Suprapubic skin (tissue), 3 donors: ENCODE data around the gene COL5A1.

ENCODE experiments used
- POLR2AphosphoS5 ChIP-seq, 3 donors: sonication (generic); formaldehyde crosslinking; IDR thresholded peaks; one replicate each; pipeline ENCODE4 v1.6.1; 2017; ENCODE audit warnings: antibody characterized with exemption in 3 of 3
- TF ChIP-seq, protein P1 (sequence below), 2 donors: fragments of 200-600 bp in 1 of 2; fragments of 450-650 bp in 1 of 2; sonication (generic) in 1 of 2; IDR thresholded peaks; one replicate each; pipeline ENCODE4 v1.5.1; 2016 to 2019; ENCODE audit warnings: antibody characterized with exemption in 2 of 2, mild to moderate bottlenecking in 1 of 2, moderate library complexity in 1 of 2

GRCh38 chr9:134681061-134681661, 39.6 kb downstream of the COL5A1 start:
- TF ChIP-seq, protein P1, sequence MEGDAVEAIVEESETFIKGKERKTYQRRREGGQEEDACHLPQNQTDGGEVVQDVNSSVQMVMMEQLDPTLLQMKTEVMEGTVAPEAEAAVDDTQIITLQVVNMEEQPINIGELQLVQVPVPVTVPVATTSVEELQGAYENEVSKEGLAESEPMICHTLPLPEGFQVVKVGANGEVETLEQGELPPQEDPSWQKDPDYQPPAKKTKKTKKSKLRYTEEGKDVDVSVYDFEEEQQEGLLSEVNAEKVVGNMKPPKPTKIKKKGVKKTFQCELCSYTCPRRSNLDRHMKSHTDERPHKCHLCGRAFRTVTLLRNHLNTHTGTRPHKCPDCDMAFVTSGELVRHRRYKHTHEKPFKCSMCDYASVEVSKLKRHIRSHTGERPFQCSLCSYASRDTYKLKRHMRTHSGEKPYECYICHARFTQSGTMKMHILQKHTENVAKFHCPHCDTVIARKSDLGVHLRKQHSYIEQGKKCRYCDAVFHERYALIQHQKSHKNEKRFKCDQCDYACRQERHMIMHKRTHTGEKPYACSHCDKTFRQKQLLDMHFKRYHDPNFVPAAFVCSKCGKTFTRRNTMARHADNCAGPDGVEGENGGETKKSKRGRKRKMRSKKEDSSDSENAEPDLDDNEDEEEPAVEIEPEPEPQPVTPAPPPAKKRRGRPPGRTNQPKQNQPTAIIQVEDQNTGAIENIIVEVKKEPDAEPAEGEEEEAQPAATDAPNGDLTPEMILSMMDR (IDR thresholded peaks at IDR 0.05), result no peak
- TF ChIP-seq POLR2AphosphoS5 (IDR thresholded peaks at IDR 0.05), result no peak
